Nephron progenitor cell (in vitro differentiated cells): ENCODE data around the gene RAB11FIP4.

Experiments
- DNase-seq: peaks from one replicate; pipeline ENCODE4 v3.0.0; 2021
- H3K27ac Mint-ChIP-seq: 2 replicates; pipeline ENCODE4 v1.8.0; 2021; ENCODE audit warnings: mild to moderate bottlenecking, moderate library complexity, mixed read lengths
- H3K27me3 Mint-ChIP-seq: 2 replicates; pipeline ENCODE4 v1.8.0; 2021; ENCODE audit warnings: mild to moderate bottlenecking, low read depth, mixed read lengths; ENCODE audit not compliant: poor library complexity
- H3K36me3 Mint-ChIP-seq: 2 replicates; pipeline ENCODE4 v1.8.0; 2021; ENCODE audit warnings: low read depth, mixed read lengths
- H3K4me1 Mint-ChIP-seq: 2 replicates; pipeline ENCODE4 v1.8.0; 2021; ENCODE audit warnings: mixed read lengths
- H3K4me3 Mint-ChIP-seq: 2 replicates; pipeline ENCODE4 v1.8.0; 2021; ENCODE audit warnings: mild to moderate bottlenecking, moderate library complexity, mixed read lengths
- H3K9me3 Mint-ChIP-seq: 2 replicates; pipeline ENCODE4 v1.8.0; 2021; ENCODE audit warnings: mild to moderate bottlenecking, moderate library complexity, mixed read lengths
- CTCF ChIP-seq: fragments of 200-600 bp; sonication (generic); IDR thresholded peaks from 2 replicates; pipeline ENCODE4 v1.5.0; 2021; ENCODE audit warnings: antibody characterized with exemption

Gene RAB11FIP4

GRCh38 chr17:31529841-31530251 lies 138.4 kb downstream of the RAB11FIP4 start:
- peaks cover 15% of the 10 kb centered on the region for H3K4me1 Mint-ChIP-seq
- no peak for DNase-seq
- H3K36me3 Mint-ChIP-seq = no peaks in the 10 kb centered on the region
- no peak overlapping the region for H3K4me3 Mint-ChIP-seq
- no peak overlapping the region for H3K27ac Mint-ChIP-seq
- no peak for TF ChIP-seq CTCF
- no peaks in the 10 kb centered on the region for H3K9me3 Mint-ChIP-seq
- no peaks in the 10 kb centered on the region for H3K27me3 Mint-ChIP-seq

- no peaks in the 10 kb centered on the region for H3K27me3 Mint-ChIP-seq
- TF ChIP-seq CTCF = no peak
- H3K9me3 Mint-ChIP-seq = no peaks in the 10 kb centered on the region
- H3K36me3 Mint-ChIP-seq = no peaks in the 10 kb centered on the region
- peaks cover 15% of the 10 kb centered on the region for H3K4me1 Mint-ChIP-seq
- H3K4me3 Mint-ChIP-seq = no peak overlapping the region
- no peak for DNase-seq
- no peak overlapping the region for H3K27ac Mint-ChIP-seq
Observed at GRCh38 chr17:31530391-31530985, 139.0 kb downstream of the RAB11FIP4 start.

GRCh38 chr17:31531336-31531980 lies 140.0 kb downstream of the RAB11FIP4 start:
- no peaks in the 10 kb centered on the region for H3K36me3 Mint-ChIP-seq
- TF ChIP-seq CTCF = no peak
- DNase-seq = no peak
- H3K4me1 Mint-ChIP-seq = peaks cover 15% of the 10 kb centered on the region
- H3K4me3 Mint-ChIP-seq = no peak overlapping the region
- no peak overlapping the region for H3K27ac Mint-ChIP-seq
- H3K9me3 Mint-ChIP-seq = no peaks in the 10 kb centered on the region
- H3K27me3 Mint-ChIP-seq = no peaks in the 10 kb centered on the region

GRCh38 chr17:31532081-31532480 lies 140.6 kb downstream of the RAB11FIP4 start:
- no peak for DNase-seq
- H3K9me3 Mint-ChIP-seq = no peaks in the 10 kb centered on the region
- peaks cover 19% of the 10 kb centered on the region for H3K4me1 Mint-ChIP-seq
- H3K27ac Mint-ChIP-seq = no peak overlapping the region
- TF ChIP-seq CTCF = no peak
- no peaks in the 10 kb centered on the region for H3K27me3 Mint-ChIP-seq
- H3K4me3 Mint-ChIP-seq = no peak overlapping the region
- H3K36me3 Mint-ChIP-seq = no peaks in the 10 kb centered on the region

GRCh38 chr17:31532526-31532925 lies 141.1 kb downstream of the RAB11FIP4 start:
- H3K4me3 Mint-ChIP-seq = no peak overlapping the region
- no peak for TF ChIP-seq CTCF
- no peak for DNase-seq
- no peaks in the 10 kb centered on the region for H3K9me3 Mint-ChIP-seq
- H3K27me3 Mint-ChIP-seq = no peaks in the 10 kb centered on the region
- no peaks in the 10 kb centered on the region for H3K36me3 Mint-ChIP-seq
- peaks cover 24% of the 10 kb centered on the region for H3K4me1 Mint-ChIP-seq
- H3K27ac Mint-ChIP-seq = no peak overlapping the region
